ENCODE data around the gene COBLL1.

The COBLL1 gene

GRCh38 chr2:164756773-164757172, 84.8 kb downstream of the COBLL1 start:
- no peak overlapping the region for H3K4me3 ChIP-seq (ENCODE audit: low read depth, low read length)
- no peak for DNase-seq (ENCODE audit: low read depth)

GRCh38 chr2:164755952-164756351, 85.7 kb downstream of the COBLL1 start:
- TF ChIP-seq, protein P1, sequence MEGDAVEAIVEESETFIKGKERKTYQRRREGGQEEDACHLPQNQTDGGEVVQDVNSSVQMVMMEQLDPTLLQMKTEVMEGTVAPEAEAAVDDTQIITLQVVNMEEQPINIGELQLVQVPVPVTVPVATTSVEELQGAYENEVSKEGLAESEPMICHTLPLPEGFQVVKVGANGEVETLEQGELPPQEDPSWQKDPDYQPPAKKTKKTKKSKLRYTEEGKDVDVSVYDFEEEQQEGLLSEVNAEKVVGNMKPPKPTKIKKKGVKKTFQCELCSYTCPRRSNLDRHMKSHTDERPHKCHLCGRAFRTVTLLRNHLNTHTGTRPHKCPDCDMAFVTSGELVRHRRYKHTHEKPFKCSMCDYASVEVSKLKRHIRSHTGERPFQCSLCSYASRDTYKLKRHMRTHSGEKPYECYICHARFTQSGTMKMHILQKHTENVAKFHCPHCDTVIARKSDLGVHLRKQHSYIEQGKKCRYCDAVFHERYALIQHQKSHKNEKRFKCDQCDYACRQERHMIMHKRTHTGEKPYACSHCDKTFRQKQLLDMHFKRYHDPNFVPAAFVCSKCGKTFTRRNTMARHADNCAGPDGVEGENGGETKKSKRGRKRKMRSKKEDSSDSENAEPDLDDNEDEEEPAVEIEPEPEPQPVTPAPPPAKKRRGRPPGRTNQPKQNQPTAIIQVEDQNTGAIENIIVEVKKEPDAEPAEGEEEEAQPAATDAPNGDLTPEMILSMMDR (IDR thresholded peaks at IDR 0.05; ENCODE audit: low read depth, low read length): no peak
- TF ChIP-seq MYC (IDR thresholded peaks at IDR 0.05; ENCODE audit: low read depth, low read length): no peak
- no peak for TF ChIP-seq MAX (IDR thresholded peaks at IDR 0.05; ENCODE audit: low read depth, low read length)
- TF ChIP-seq POLR2A (IDR thresholded peaks at IDR 0.05; ENCODE audit: extremely low read depth, insufficient read length): no peak
- no peak for DNase-seq (ENCODE audit: low read depth)
- H3K4me3 ChIP-seq (ENCODE audit: low read depth, low read length): no peak overlapping the region

More at GRCh38 chr2:164756773-164757172, 84.8 kb downstream of the COBLL1 start:
- TF ChIP-seq MYC (IDR thresholded peaks at IDR 0.05; ENCODE audit: low read depth, low read length): no peak
- no peak for TF ChIP-seq MAX (IDR thresholded peaks at IDR 0.05; ENCODE audit: low read depth, low read length)
- TF ChIP-seq, protein P1 (IDR thresholded peaks at IDR 0.05; ENCODE audit: low read depth, low read length): no peak
- TF ChIP-seq POLR2A (IDR thresholded peaks at IDR 0.05; ENCODE audit: extremely low read depth, insufficient read length): no peak

DNA sequence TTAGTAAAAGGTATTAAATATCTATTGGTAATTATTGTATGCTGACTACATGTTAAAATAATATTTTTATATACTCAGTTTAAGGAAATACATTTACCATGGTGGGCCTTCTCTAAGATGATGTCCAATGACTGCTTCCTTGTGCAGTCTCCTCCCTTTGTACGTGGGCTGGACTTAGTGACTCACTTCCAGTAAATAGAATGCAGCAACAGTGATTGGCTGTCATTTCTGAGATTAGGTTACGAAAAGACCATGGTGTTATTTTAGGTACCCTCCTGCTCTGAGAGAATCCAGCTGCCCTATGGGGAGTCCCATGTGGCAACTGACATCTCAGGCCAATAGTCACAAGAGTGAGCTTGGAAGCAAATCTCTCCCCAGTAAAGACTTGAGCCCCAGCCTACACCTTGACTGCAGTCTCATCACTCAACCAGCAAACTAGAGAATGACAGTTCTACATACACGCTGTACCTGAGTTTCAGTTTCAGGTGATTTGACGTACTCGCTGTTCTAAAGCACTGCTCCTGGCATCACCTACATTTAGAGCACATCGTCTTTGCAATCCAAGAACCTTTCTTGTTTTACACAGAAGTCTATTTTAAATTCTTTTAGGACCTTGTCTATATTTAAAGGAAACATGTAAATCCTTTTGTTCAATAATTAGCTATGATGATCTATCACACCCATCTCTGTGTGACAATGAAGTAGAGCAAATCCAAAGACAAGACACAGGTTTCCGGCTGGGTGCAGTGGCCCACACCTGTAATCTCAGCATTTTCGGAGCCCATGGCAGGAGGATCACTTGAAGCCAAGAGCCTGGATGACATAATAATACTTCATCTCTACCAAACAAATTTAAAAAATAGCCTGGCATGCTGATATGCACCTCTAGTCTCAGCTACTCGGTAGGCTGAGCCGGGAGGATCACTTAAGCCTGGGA, 87.2 kb downstream of the COBLL1 start:
- H3K4me3 ChIP-seq (ENCODE audit: low read depth, low read length): no peak overlapping the region
- TF ChIP-seq MAX (IDR thresholded peaks at IDR 0.05; ENCODE audit: low read depth, low read length) (no peak), POLR2A (IDR thresholded peaks at IDR 0.05; ENCODE audit: extremely low read depth, insufficient read length) (no peak), MYC (IDR thresholded peaks at IDR 0.05; ENCODE audit: low read depth, low read length) (no peak)
- TF ChIP-seq, protein P1 (IDR thresholded peaks at IDR 0.05; ENCODE audit: low read depth, low read length): no peak
- DNase-seq (ENCODE audit: low read depth): no peak

DNA sequence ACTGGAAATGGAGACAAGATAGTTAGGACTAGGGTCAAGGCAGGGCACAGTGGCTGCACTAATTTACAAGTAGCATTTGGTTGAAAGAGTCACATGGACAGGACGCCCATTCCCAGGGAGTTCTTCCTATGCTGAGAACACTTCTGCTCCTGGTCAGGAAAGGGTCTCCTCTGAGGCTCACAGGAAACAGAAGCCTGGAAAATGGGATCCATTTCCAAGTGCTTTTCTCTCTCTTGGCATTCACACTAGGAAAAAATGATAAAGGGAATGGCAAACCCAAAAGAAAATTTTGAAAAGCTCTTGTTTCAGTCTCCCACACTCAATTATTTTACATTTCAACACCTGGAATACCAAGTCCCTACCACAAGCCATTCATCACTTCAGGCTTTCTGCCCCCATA, 88.7 kb downstream of the COBLL1 start:
- no peak overlapping the region for H3K4me3 ChIP-seq (ENCODE audit: low read depth, low read length)
- DNase-seq (ENCODE audit: low read depth): no peak
- TF ChIP-seq MYC (IDR thresholded peaks at IDR 0.05; ENCODE audit: low read depth, low read length) (no peak), POLR2A (IDR thresholded peaks at IDR 0.05; ENCODE audit: extremely low read depth, insufficient read length) (no peak), MAX (IDR thresholded peaks at IDR 0.05; ENCODE audit: low read depth, low read length) (no peak)
- TF ChIP-seq, protein P1 (IDR thresholded peaks at IDR 0.05; ENCODE audit: low read depth, low read length): no peak

GRCh38 chr2:164747783-164748433, 93.7 kb downstream of the COBLL1 start:
- TF ChIP-seq POLR2A (IDR thresholded peaks at IDR 0.05; ENCODE audit: extremely low read depth, insufficient read length) (no peak), MAX (IDR thresholded peaks at IDR 0.05; ENCODE audit: low read depth, low read length) (no peak), MYC (IDR thresholded peaks at IDR 0.05; ENCODE audit: low read depth, low read length) (no peak)
- TF ChIP-seq, protein P1 (IDR thresholded peaks at IDR 0.05; ENCODE audit: low read depth, low read length): no peak
- DNase-seq (ENCODE audit: low read depth): no peak
- H3K4me3 ChIP-seq (ENCODE audit: low read depth, low read length): no peak overlapping the region
